GM20431 (cell line): Measurements from ENCODE around the gene CHP2.
"Not testable (repeated sequence)": the region's sequence is repeated elsewhere in the genome, so short reads cannot be mapped to it uniquely, and the experiment has no call there.

Experiments
- in situ Hi-C: fragments of 300-500 bp; cut with MseI, MboI; formaldehyde crosslinking; loops from one replicate; pipeline ENCODE4 v1.15.0; 2020; ENCODE audit warnings: low sequenced_read_pairs; ENCODE audit not compliant: unreplicated experiment

CHP2 gene

GRCh38 chr16:23741675-23742303 lies 13.0 kb upstream of the CHP2 start:
- in situ Hi-C loops, result no loop called here

- in situ Hi-C loops, result no loop called here
These were observed 12.1 kb upstream of the CHP2 start for GRCh38 chr16:23742766-23743165.

- in situ Hi-C loops, result no loop called here
These were observed 9.6 kb upstream of the CHP2 start for GRCh38 chr16:23745263-23745662.

- in situ Hi-C loops, result no loop called here
These were observed 6.2 kb upstream of the CHP2 start for GRCh38 chr16:23748630-23749029.

- in situ Hi-C loops, result not testable (repeated sequence)
These were observed 3.8 kb upstream of the CHP2 start for GRCh38 chr16:23751053-23751452.

- in situ Hi-C loops, result no loop called here
These were observed 775 bp upstream of the CHP2 start for GRCh38 chr16:23753908-23754593.

GRCh38 chr16:23755484-23755809 lies 621 bp downstream of the CHP2 start:
- in situ Hi-C loops, result no loop called here

GRCh38 chr16:23757116-23757515 lies 2.3 kb downstream of the CHP2 start:
- in situ Hi-C loops, result no loop called here

- in situ Hi-C loops, result no loop called here
These were observed 3.3 kb downstream of the CHP2 start for GRCh38 chr16:23757937-23758619.

GRCh38 chr16:23765933-23766332 lies 11.1 kb downstream of the CHP2 start:
- in situ Hi-C loops, result no loop called here

- in situ Hi-C loops, result no loop called here
These were observed 13.8 kb downstream of the CHP2 start for GRCh38 chr16:23768581-23768980.

GRCh38 chr16:23771027-23771426 lies 16.2 kb downstream of the CHP2 start:
- in situ Hi-C loops, result no loop called here

- in situ Hi-C loops, result no loop called here
These were observed 16.8 kb downstream of the CHP2 start for GRCh38 chr16:23771642-23772041.

- in situ Hi-C loops, result no loop called here
These were observed 18.5 kb downstream of the CHP2 start for GRCh38 chr16:23773339-23773738.

GRCh38 chr16:23781176-23781575 lies 26.4 kb downstream of the CHP2 start:
- in situ Hi-C loops, result loop anchor here (25.0 kb wide), 1 partner anchor 481 kb away; the partner anchor contains the start of gene CACNG3

GRCh38 chr16:23784811-23785447 lies 30.1 kb downstream of the CHP2 start:
- in situ Hi-C loops, result loop anchor here (25.0 kb wide), 1 partner anchor 477 kb away; the partner anchor contains the start of gene CACNG3

- in situ Hi-C loops, result loop anchor here (25.0 kb wide), 1 partner anchor 476 kb away; the partner anchor contains the start of gene CACNG3
These were observed 31.0 kb downstream of the CHP2 start for GRCh38 chr16:23785842-23786241.

- in situ Hi-C loops, result loop anchor here (25.0 kb wide), 1 partner anchor 475 kb away; the partner anchor contains the start of gene CACNG3
These were observed 32.2 kb downstream of the CHP2 start for GRCh38 chr16:23786964-23787561.

- in situ Hi-C loops, result loop anchor here (25.0 kb wide), 1 partner anchor 474 kb away; the partner anchor contains the start of gene CACNG3
These were observed 33.9 kb downstream of the CHP2 start for GRCh38 chr16:23788685-23789084.

GRCh38 chr16:23795378-23795777 lies 40.6 kb downstream of the CHP2 start:
- in situ Hi-C loops, result loop anchor here (25.0 kb wide), 1 partner anchor 467 kb away; the partner anchor contains the start of gene CACNG3
